Measurements from ENCODE around the gene XIAP.

Gene XIAP

GRCh38 chrX:123905332-123905731 is 45.5 kb downstream of the XIAP start:
- Histone ChIP-seq H3K27me3 (ENCODE audit: control insufficient read depth, low read length) (no peaks in the 10 kb centered on the region), H3K9me3 (ENCODE audit: control insufficient read depth, insufficient read depth, low read length) (no peaks in the 10 kb centered on the region), H3K4me2 (ENCODE audit: low read length) (no peak overlapping the region), H3K79me2 (ENCODE audit: control insufficient read depth, low read length) (no peaks in the 10 kb centered on the region), H3K4me3 (ENCODE audit: low read length) (no peak overlapping the region), H3K9me2 (replicated peaks; ENCODE audit: control insufficient read depth, low read length) (no peaks in the 10 kb centered on the region), H3K4me1 (ENCODE audit: control insufficient read depth, low read length) (peaks cover 4% of the 10 kb centered on the region; the same call in 1 of the 2 replicates), H3K36me3 (ENCODE audit: control insufficient read depth, low read length) (peaks cover 25% of the 10 kb centered on the region), H3K27ac (ENCODE audit: low read depth, low read length) (no peak overlapping the region), H4K20me1 (ENCODE audit: control insufficient read depth, insufficient read depth, low read depth, low read length) (no peaks in the 10 kb centered on the region), H3F3A (ENCODE audit: control insufficient read depth, insufficient read depth) (no peaks in the 10 kb centered on the region)
- TF ChIP-seq EZH2phosphoT487 (IDR thresholded peaks at IDR 0.05; ENCODE audit: borderline replicate concordance, low read length), result no peak
- no peak for TF ChIP-seq CTCF (IDR thresholded peaks at IDR 0.05; ENCODE audit: low read depth, low read length, poor library complexity, severe bottlenecking)

GRCh38 chrX:123906557-123907316 is 46.9 kb downstream of the XIAP start:
- Histone ChIP-seq H4K20me1 (ENCODE audit: control insufficient read depth, insufficient read depth, low read depth, low read length) (no peaks in the 10 kb centered on the region), H3K9me2 (replicated peaks; ENCODE audit: control insufficient read depth, low read length) (no peaks in the 10 kb centered on the region), H3K27ac (ENCODE audit: low read depth, low read length) (no peak overlapping the region), H3K4me2 (ENCODE audit: low read length) (no peak overlapping the region), H3F3A (ENCODE audit: control insufficient read depth, insufficient read depth) (no peaks in the 10 kb centered on the region), H3K79me2 (ENCODE audit: control insufficient read depth, low read length) (no peaks in the 10 kb centered on the region), H3K4me1 (ENCODE audit: control insufficient read depth, low read length) (peaks cover 4% of the 10 kb centered on the region; the same call in 1 of the 2 replicates), H3K4me3 (ENCODE audit: low read length) (no peak overlapping the region), H3K36me3 (ENCODE audit: control insufficient read depth, low read length) (peaks cover 14% of the 10 kb centered on the region), H3K9me3 (ENCODE audit: control insufficient read depth, insufficient read depth, low read length) (no peaks in the 10 kb centered on the region), H3K27me3 (ENCODE audit: control insufficient read depth, low read length) (no peaks in the 10 kb centered on the region)
- no peak for TF ChIP-seq EZH2phosphoT487 (IDR thresholded peaks at IDR 0.05; ENCODE audit: borderline replicate concordance, low read length)
- no peak for TF ChIP-seq CTCF (IDR thresholded peaks at IDR 0.05; ENCODE audit: low read depth, low read length, poor library complexity, severe bottlenecking)

GRCh38 chrX:123909523-123909922 is 49.7 kb downstream of the XIAP start:
- peaks cover 4% of the 10 kb centered on the region; the same call in 1 of the 2 replicates for H3K4me1 ChIP-seq (ENCODE audit: control insufficient read depth, low read length)
- H3K4me2 ChIP-seq (ENCODE audit: low read length), result no peak overlapping the region
- H3K9me3 ChIP-seq (ENCODE audit: control insufficient read depth, insufficient read depth, low read length), result no peaks in the 10 kb centered on the region
- no peak overlapping the region for H3K4me3 ChIP-seq (ENCODE audit: low read length)
- no peaks in the 10 kb centered on the region for H3F3A ChIP-seq (ENCODE audit: control insufficient read depth, insufficient read depth)
- TF ChIP-seq EZH2phosphoT487 (IDR thresholded peaks at IDR 0.05; ENCODE audit: borderline replicate concordance, low read length), result no peak
- no peaks in the 10 kb centered on the region for H3K79me2 ChIP-seq (ENCODE audit: control insufficient read depth, low read length)
- no peaks in the 10 kb centered on the region for H3K9me2 ChIP-seq (replicated peaks; ENCODE audit: control insufficient read depth, low read length)
- no peak overlapping the region for H3K27ac ChIP-seq (ENCODE audit: low read depth, low read length)
- peaks cover 14% of the 10 kb centered on the region for H3K36me3 ChIP-seq (ENCODE audit: control insufficient read depth, low read length)
- H3K27me3 ChIP-seq (ENCODE audit: control insufficient read depth, low read length), result no peaks in the 10 kb centered on the region
- H4K20me1 ChIP-seq (ENCODE audit: control insufficient read depth, insufficient read depth, low read depth, low read length), result no peaks in the 10 kb centered on the region

GRCh38 chrX:123917069-123917468 is 57.2 kb downstream of the XIAP start:
- Histone ChIP-seq H4K20me1 (ENCODE audit: control insufficient read depth, insufficient read depth, low read depth, low read length) (no peaks in the 10 kb centered on the region), H3K9me2 (replicated peaks; ENCODE audit: control insufficient read depth, low read length) (no peaks in the 10 kb centered on the region), H3K36me3 (ENCODE audit: control insufficient read depth, low read length) (no peaks in the 10 kb centered on the region), H3K27me3 (ENCODE audit: control insufficient read depth, low read length) (no peaks in the 10 kb centered on the region), H3K9me3 (ENCODE audit: control insufficient read depth, insufficient read depth, low read length) (no peaks in the 10 kb centered on the region), H3K27ac (ENCODE audit: low read depth, low read length) (no peak overlapping the region), H3K4me3 (ENCODE audit: low read length) (no peak overlapping the region), H3K4me1 (ENCODE audit: control insufficient read depth, low read length) (no peaks in the 10 kb centered on the region), H3K4me2 (ENCODE audit: low read length) (no peak overlapping the region), H3F3A (ENCODE audit: control insufficient read depth, insufficient read depth) (no peaks in the 10 kb centered on the region), H3K79me2 (ENCODE audit: control insufficient read depth, low read length) (no peaks in the 10 kb centered on the region)
- TF ChIP-seq EZH2phosphoT487 (IDR thresholded peaks at IDR 0.05; ENCODE audit: borderline replicate concordance, low read length) (no peak), CTCF (IDR thresholded peaks at IDR 0.05; ENCODE audit: low read depth, low read length, poor library complexity, severe bottlenecking) (no peak)

Data from DOHH2 (cell line).